Keratinocyte (primary cell): Measurements from ENCODE around the gene ALOXE3. TPM values are rescaled to one million over a fixed set of nuclear protein-coding genes. Genes with fewer than 3 reads are reported as not detected.

Experiments
- DNase-seq: peaks from one replicate; pipeline ENCODE4 v3.0.0-alpha.2; 2011; ENCODE audit warnings: low read depth, missing footprints, low spot score
- FAIRE-seq: peaks from 2 replicates; lab custom pipeline; 2011; peaks lifted over from hg19 to GRCh38; lab: Jason Lieb, UNC
- H2AFZ ChIP-seq: 2 replicates; pipeline ENCODE4 v1.6.0; 2012; ENCODE audit warnings: low read length, control low read depth, inconsistent platforms; ENCODE audit not compliant: control insufficient read depth
- H3K27ac ChIP-seq: 2 replicates; pipeline ENCODE4 v1.5.1; 2011; ENCODE audit warnings: low read length; ENCODE audit not compliant: control insufficient read depth, insufficient read depth
- H3K27me3 ChIP-seq: 3 replicates; pipeline ENCODE4 v1.6.0; 2011; ENCODE audit warnings: low read length; ENCODE audit not compliant: control insufficient read depth, insufficient read depth; ENCODE audit errors: extremely low read depth
- H3K36me3 ChIP-seq, 2 experiments: 2 replicates in 1 of 2; 3 replicates in 1 of 2; pipeline ENCODE4 v1.5.1; 2011; ENCODE audit warnings: low read length in 2 of 2, mild to moderate bottlenecking in 1 of 2; ENCODE audit not compliant: control insufficient read depth in 2 of 2, insufficient read depth in 2 of 2; ENCODE audit errors: extremely low read depth in 1 of 2
- H3K4me1 ChIP-seq: 3 replicates; pipeline ENCODE4 v1.5.1; 2011; ENCODE audit warnings: low read length; ENCODE audit not compliant: control insufficient read depth, insufficient read depth; ENCODE audit errors: extremely low read depth
- H3K4me2 ChIP-seq: 3 replicates; pipeline ENCODE4 v1.6.0; 2011; ENCODE audit warnings: low read depth, low read length; ENCODE audit not compliant: control insufficient read depth, insufficient read depth; ENCODE audit errors: extremely low read depth
- H3K4me3 ChIP-seq, 3 experiments: fragments of 200-600 bp in 1 of 3; sonication (generic) in 1 of 3; 2 replicates in 2 of 3; 3 replicates in 1 of 3; pipeline ENCODE4 v1.5.1; 2011 to 2016; ENCODE audit warnings: low read length in 3 of 3, mild to moderate bottlenecking in 3 of 3, control low read depth in 2 of 3, inconsistent platforms in 1 of 3, low read depth in 1 of 3, mixed read lengths in 1 of 3, mixed run types in 1 of 3, moderate library complexity in 1 of 3; ENCODE audit not compliant: control insufficient read depth in 2 of 3, insufficient read depth in 2 of 3; ENCODE audit errors: extremely low read depth in 1 of 3
- H3K79me2 ChIP-seq: 2 replicates; pipeline ENCODE4 v1.6.0; 2012; ENCODE audit warnings: low read length; ENCODE audit not compliant: control insufficient read depth, insufficient read depth
- H3K9ac ChIP-seq: 3 replicates; pipeline ENCODE4 v1.6.0; 2011; ENCODE audit warnings: low read length; ENCODE audit not compliant: control insufficient read depth, insufficient read depth; ENCODE audit errors: extremely low read depth
- H3K9me1 ChIP-seq: 3 replicates; pipeline ENCODE4 v1.6.0; 2011; ENCODE audit warnings: low read length; ENCODE audit not compliant: control insufficient read depth, insufficient read depth; ENCODE audit errors: extremely low read depth
- H3K9me3 ChIP-seq: 2 replicates; pipeline ENCODE4 v1.5.1; 2012; ENCODE audit warnings: low read depth, low read length; ENCODE audit not compliant: control insufficient read depth
- H4K20me1 ChIP-seq: 3 replicates; pipeline ENCODE4 v1.6.0; 2011; ENCODE audit warnings: low read length; ENCODE audit not compliant: control insufficient read depth, insufficient read depth; ENCODE audit errors: extremely low read depth
- EZH2 ChIP-seq: IDR thresholded peaks from one replicate; pipeline ENCODE4 v1.6.1; 2012; ENCODE audit warnings: inconsistent platforms, mild to moderate bottlenecking, low read length, moderate library complexity
- dilution Hi-C: fragments of 300-500 bp; cut with MboI; formaldehyde crosslinking; loops from one replicate; pipeline ENCODE4 v1.7.0; 2020; ENCODE audit warnings: low sequenced_read_pairs; ENCODE audit not compliant: extremely low pct_ligation_motif_present
- polyA plus RNA-seq, 5 experiments: library from polyadenylated mRNA; depleted of rRNA in 3 of 5; stranded (reverse) in 3 of 5; stranded (forward) in 1 of 5; unstranded in 1 of 5; fragments of >200 nt; gene quantifications; 1 replicate in 1 of 5; 2 replicates in 3 of 5; 3 replicates in 1 of 5; pipeline versions ENCODE4 v1.2.1 to v1.2.3, GENCODE V29; 2011 to 2012; ENCODE audit warnings: missing spikeins in 2 of 5, low read depth in 1 of 5, low replicate concordance in 1 of 5
- TF ChIP-seq, protein P1 (sequence below), 3 experiments: IDR thresholded peaks in 1 of 3; conservative IDR thresholded peaks in 1 of 3; optimal IDR thresholded peaks in 1 of 3; 2 replicates in 2 of 3; 3 replicates in 1 of 3; pipeline versions ENCODE3 to v1.5.1; 2011; ENCODE audit warnings: low read length in 3 of 3, mild to moderate bottlenecking in 3 of 3, moderate library complexity in 2 of 3, control low read depth in 1 of 3, inconsistent platforms in 1 of 3; ENCODE audit not compliant: insufficient read depth in 2 of 3; ENCODE audit errors: extremely low read depth in 1 of 3

Gene ALOXE3
- polyA plus RNA-seq, 1 donor (not counting 4 experiments of a cell fraction or from before 2014, with no cell fraction given): 2.7 TPM

DNA sequence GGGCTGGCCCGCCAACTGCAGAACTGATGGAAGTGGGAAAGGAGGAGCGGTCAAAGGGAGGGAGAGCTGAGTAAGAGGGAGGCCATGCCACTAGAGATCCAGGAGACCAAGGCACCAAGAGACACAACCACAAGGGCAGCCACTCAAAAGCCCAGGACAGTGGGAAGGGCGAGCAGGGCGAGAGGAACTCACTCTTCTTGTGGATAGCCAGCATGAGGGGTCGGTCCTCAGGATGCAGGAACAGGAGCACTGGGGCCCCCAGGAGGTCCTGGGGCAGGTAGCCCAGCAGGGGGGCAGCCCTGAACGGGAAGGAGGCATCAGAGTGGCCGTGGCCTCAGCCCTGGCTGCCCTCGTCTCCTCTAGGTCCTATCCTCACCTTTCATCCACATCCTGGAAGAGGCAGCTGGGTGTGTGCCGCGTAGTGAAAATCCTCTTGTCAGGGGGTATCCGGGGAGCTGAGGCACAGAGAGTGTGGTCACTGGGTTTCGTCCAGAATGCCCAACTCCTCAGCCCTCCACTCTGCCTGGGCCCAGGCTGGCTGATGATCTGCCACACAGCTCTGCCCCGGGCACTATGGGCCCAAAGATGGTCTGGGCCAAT is 29.6 kb upstream of the ALOXE3 start:
- Histone ChIP-seq H3K9me1 (peaks cover 5% of the 10 kb centered on the region), H3K79me2 (peaks cover 32% of the 10 kb centered on the region), H3K27me3 (no peaks in the 10 kb centered on the region), H3K9ac (no peak overlapping the region), H3K4me1 (peaks cover 21% of the 10 kb centered on the region), H3K4me2 (no peak overlapping the region), H4K20me1 (peaks cover 20% of the 10 kb centered on the region), H2AFZ (no peak overlapping the region), H3K9me3 (no peaks in the 10 kb centered on the region), H3K27ac (no peak overlapping the region), H3K36me3 (peaks cover 56 to 70% of the 10 kb centered on the region in 2 experiments), H3K4me3 (no peak overlapping the region)
- DNase-seq: no peak
- dilution Hi-C loops: no loop called here
- FAIRE-seq: no peak
- no peak for TF ChIP-seq EZH2
- TF ChIP-seq, protein P1, sequence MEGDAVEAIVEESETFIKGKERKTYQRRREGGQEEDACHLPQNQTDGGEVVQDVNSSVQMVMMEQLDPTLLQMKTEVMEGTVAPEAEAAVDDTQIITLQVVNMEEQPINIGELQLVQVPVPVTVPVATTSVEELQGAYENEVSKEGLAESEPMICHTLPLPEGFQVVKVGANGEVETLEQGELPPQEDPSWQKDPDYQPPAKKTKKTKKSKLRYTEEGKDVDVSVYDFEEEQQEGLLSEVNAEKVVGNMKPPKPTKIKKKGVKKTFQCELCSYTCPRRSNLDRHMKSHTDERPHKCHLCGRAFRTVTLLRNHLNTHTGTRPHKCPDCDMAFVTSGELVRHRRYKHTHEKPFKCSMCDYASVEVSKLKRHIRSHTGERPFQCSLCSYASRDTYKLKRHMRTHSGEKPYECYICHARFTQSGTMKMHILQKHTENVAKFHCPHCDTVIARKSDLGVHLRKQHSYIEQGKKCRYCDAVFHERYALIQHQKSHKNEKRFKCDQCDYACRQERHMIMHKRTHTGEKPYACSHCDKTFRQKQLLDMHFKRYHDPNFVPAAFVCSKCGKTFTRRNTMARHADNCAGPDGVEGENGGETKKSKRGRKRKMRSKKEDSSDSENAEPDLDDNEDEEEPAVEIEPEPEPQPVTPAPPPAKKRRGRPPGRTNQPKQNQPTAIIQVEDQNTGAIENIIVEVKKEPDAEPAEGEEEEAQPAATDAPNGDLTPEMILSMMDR (optimal IDR thresholded peaks at IDR 0.05 in 1 of 3, IDR thresholded peaks at IDR 0.05 in 1 of 3, conservative IDR thresholded peaks at IDR 0.05 in 1 of 3; ENCODE audit: extremely low read depth in 1 of 3, insufficient read depth in 2 of 3, low read length in 3 of 3): no peak

DNA sequence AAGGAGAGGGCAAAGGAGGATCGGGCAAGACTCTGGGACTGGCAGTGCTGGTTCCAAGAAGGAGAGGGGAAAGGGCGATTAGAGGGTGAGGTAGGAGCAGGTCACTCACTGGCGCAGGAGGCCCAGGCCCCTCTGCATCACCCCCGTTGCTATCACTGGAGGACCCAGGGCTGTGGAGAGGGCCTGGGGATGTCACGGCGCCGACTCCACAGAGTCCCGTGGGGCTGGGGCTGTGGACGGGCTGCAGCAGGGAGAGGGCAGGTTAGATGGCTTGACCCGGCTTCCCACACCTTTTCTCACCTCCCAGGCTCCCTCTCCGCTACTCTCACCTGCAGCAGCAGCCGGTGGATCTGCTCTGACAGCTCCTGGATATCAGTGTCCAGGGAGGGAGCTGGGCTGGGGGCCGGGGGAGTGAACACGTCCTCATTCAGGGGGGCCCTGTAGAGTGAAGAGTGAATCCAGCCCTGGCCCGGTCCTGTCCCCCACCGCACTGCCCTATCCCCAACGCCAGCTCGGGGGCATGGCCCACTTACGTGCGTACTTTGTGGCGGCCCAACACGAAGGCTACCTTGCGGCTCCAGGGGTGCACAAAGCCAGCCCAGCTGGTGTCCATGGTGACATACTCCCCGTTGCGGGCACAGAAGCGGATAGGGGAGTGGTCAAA is 29.0 kb upstream of the ALOXE3 start:
- Histone ChIP-seq H3K36me3 (peaks cover 63 to 72% of the 10 kb centered on the region in 2 experiments), H3K9ac (no peak overlapping the region)
- no peak for FAIRE-seq

More for the DNA sequence above, 29.0 kb upstream of the ALOXE3 start:
- H2AFZ ChIP-seq: no peak overlapping the region
- peaks cover 28% of the 10 kb centered on the region for H3K79me2 ChIP-seq
- H3K4me1 ChIP-seq: peaks cover 16% of the 10 kb centered on the region
- no peaks in the 10 kb centered on the region for H3K9me3 ChIP-seq
- no peak for DNase-seq
- peaks cover 17% of the 10 kb centered on the region for H4K20me1 ChIP-seq
- H3K4me3 ChIP-seq: no peak overlapping the region
- TF ChIP-seq, protein P1 (optimal IDR thresholded peaks at IDR 0.05 in 1 of 3, IDR thresholded peaks at IDR 0.05 in 1 of 3, conservative IDR thresholded peaks at IDR 0.05 in 1 of 3; ENCODE audit: extremely low read depth in 1 of 3, insufficient read depth in 2 of 3, low read length in 3 of 3): no peak
- no peak for TF ChIP-seq EZH2
- no peak overlapping the region for H3K4me2 ChIP-seq
- peaks cover 4% of the 10 kb centered on the region for H3K9me1 ChIP-seq
- dilution Hi-C loops: no loop called here
- no peaks in the 10 kb centered on the region for H3K27me3 ChIP-seq
- H3K27ac ChIP-seq: no peak overlapping the region
